ENCODE data around the gene UBE2G2.

Gene UBE2G2

DNA sequence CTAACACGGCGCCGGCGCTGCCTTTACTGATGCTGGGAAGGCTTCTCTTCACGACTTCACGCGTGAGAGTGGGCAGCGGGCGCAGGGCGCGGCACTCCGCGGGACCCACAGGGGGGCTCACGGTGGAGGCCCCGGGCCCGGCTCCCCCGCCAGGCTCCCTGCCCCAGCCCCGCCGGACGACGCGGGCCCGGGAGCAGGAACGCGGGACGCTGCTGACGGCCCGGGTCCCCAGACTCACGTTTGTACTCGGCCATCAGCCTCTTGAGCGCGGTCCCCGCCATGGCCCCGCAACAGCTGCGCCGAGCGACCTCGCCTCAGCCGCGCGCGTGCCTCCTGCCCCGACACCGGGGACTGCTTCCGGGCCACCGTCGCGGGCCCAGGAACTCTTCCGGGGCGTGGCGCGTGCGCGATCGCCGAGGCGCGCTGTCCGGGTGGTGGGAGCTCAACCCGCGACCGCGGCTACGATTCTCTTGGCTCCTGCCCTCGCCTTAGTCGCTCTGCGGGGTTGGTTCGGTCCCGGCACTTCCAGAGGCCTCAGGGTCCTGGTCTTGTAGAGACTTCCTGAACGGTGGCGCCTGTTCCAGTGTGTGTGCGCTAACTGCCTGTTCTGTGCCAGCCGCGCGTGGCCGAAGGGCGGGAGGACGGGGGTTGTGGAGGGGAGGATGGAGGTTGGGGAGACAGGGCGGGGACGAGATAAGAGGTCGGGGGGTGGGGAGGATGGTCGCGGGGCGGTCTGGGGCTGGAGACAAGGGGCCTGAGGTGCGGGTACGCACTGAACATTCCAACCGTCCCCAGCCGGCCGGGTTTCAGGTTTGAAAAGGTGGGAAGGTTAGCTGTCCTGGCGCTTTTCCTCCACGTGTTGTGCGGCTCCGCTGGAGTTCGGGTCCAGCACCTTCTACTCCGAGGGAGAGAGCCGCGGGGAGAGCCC, at the start of gene UBE2G2:
TSS of gene UBE2G2 (minus strand) at position 353 of the 928 bp plus-strand sequence. CDS start at position 281, 72 bp downstream.
- DNase-seq, result peak; percentile 90

- DNase-seq, result no peak
Measured at GRCh38 chr21:44850905-44851657, 49.5 kb upstream of the UBE2G2 start.

GRCh38 chr21:44850208-44850800, 48.7 kb upstream of the UBE2G2 start:
- DNase-seq, result no peak

DNA sequence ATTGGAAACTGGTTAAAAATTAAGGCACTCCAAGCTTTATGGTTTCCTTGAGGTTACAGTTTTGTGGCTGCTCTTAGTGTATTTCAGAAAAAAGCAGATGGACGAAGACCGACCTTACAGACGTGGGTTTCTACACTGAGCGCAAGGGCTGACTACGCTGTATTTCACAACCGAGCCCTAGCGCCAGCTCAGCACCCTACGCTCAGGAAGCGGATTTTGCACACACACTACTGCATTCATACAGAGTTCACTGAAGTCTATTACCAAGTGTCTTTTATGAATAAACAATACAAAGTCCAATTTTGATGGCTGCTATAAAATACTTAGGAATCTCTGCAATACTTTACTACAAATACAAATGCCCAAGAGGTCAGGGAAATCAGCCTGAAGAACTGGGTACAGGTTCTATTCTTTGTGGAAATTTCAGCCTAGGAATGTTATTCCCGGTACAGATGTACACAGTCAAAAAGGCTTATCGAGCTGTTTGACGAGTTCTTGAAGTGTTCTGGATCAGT, 48.1 kb upstream of the UBE2G2 start:
- no peak for DNase-seq

DNA sequence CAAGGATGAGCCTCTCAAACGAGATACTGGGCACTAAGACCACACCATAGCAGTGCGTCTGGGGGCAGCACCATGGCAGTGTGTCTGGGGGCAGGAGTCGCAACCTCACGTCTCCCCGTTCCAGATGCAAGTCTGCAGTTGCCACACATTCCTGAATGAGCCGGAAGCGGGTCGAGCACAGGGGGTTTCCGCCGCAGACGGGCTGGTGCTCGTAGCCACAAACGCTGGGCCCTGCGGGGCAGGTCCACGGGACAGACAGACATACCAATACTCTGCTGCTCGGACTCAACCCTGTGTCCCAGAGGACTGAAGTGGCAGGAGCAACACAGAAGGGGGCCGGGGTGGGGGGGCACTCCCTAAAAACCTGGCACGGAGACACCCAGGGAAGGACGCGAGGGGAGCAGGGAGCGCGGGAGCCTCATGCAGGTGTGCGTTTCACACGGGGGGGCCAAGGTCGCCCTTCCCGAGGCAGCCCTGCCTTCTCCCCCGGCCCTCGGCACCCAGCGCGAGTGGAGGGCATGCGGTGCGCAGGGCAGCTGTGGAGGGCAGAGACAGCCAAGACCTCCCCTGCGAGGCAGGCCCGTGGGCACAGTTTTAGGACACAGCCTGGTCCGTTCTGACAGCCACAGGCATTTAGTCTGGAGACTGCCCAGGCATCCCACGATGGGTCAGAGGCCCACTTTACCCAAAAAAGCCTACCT, 47.4 kb upstream of the UBE2G2 start:
- DNase-seq, result no peak

GRCh38 chr21:44847261-44848056, 45.8 kb upstream of the UBE2G2 start:
- no peak for DNase-seq

DNA sequence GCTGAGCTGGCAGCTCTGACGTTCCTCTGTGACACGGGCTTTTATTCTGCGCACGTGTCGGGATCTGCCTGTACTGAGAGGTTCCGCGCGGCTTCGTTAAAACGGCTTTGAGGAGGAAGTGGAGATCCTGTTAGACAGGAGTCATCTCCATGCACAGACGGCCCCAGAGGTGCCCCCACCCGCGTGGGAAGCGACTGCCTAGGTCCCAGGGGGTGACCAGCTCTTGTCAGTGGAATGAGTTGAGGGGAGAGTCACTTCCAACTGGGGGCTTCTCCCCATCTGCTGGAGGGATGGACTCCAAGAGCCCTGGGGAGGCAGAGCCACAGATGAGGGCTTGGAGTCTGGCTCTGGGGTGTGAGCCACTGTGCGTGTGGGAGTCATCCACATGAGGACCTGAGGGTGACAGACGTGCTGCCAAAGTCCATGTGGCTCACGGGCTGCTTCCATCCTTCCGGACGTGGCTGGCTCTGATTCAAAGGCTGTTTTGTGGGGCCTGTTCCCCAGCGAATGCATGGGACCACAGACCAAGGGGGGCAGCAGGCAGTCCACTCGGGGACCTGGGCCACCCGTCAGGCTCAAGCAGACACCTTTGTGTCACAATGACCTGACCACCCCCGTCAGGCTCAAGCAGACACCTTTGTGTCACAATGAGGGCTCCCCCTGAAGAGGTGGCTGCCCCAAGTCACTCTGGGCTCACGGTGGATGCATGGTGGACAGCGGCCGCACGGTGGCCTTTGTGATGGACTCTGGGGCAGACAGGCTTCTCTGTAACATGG, 45.1 kb upstream of the UBE2G2 start:
- DNase-seq, result peak; percentile 34

DNA sequence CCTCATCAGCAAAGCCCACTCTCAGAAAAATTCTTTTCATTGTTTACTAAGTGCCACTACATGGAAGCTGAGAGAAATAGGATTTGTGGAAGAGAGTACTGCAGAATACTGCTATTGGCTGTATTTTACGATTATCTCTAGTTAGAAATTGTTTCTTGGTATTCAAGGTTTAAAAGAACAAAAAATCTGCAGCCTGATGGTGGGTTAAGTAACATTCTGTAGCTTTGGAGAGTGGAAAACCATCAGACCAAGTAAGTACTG, 44.5 kb upstream of the UBE2G2 start:
- DNase-seq, result no peak

DNA sequence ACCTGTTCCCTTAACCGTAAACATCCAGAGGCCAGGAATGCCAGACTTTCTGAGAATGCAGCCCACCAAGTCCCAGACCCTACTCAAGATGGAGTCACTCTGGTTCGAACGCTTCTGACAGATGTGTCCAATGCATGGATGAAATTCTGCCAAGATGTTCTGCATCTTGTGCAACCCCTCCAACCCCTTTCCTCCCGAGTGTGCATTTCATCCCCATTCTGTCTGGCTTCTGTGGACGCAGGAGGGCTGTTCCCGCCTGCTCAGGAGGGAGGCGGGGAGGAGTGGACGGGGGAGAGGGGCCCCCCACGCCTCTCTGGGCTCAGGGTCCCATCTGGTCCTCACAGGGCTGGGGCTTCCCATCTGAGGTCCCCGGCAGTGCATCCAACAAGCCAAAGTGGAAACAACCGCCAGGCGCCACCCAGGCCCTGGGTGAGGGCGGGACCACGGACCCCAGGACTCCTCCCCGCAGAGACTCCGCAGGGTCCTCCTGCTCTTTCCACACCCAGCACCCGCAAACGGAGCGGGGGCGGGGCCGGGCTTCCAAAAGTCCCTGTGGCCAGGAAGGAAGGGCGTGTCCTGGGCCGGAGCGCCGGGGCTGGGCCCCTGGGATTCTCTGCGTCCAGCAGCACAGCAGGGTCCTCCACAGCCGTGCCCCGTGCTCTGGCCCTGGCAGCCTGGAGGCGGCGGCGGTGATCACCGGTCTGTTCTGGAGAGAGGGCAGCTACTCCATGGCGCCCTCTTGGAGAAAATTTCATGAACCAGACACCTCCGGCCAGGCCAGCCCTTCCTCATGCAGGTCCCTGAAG, 44.0 kb upstream of the UBE2G2 start:
- DNase-seq, result peak; percentile 57

DNA sequence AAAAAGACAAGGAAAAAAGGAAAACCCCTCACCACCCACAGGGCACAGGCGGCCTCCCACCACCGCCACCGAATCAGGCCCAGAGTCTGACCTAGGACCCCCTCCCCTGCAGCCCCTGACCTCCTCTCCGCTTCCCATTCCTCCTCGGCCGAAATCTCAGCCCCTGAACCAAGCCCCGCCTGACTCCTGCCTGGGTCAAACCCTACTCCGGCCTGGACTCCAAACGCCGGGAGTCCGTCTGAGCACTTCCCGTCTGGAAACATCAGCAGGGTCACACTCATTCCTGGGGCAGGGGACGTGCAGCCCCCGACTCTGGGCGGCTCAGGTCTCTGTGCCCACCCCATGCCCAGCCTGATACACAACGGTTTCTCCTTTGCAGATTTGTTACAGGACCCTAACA, 42.6 kb upstream of the UBE2G2 start:
- no peak for DNase-seq

DNA sequence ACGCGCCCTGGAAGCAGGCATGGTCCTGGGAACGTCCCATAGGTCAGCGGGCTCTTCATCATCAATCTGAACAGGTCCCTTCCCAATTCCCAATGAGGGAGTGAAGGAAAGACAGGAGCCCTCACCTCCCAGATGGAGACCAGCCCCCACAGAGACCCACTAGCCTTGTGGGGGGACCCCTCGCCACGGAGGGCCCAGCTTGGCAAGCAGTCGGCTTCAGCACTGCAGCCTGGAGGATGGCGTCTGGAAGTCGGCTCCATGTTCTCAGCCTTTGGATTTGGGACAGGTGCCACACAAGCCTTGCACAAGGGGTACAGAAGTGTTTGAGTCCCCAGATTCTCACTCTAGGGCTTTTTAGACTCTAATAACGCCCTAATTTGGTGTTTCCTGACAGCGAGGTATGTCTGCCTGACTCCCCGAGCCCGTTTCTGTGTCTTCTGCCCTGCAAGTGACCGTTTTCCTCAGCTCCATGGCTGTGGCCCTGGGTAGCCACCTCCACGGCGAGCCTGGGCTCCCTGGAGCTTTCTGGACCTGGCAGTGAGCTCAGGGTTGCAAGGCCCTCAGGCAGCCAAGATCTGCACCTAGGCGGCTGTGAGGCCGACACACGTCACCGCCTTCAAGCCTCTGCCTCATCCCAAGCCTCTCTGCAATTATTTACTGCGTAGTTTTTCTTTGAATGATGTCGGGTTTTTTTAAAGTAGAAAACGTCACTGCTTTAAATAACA, 41.3 kb upstream of the UBE2G2 start:
- no peak for DNase-seq

DNA sequence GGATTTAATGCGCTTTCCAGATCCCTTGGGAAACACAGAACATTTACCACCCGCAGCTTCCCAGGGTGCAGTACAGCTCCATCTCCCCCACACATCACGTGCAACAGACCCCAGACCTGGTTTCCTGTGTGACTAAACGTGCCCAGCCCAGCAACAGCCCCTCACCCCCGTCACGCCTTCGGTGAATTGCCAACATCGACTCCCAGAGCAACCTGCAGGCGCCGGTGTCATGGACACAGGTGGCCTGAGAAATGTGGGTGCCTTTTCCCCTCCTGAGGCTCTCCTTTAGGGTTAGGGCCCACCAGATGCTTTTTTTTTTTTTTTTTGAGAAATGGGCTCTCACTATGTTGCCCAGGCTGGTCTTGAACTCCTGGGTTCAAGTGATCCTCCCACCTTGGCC, 40.5 kb upstream of the UBE2G2 start:
- no peak for DNase-seq

DNA sequence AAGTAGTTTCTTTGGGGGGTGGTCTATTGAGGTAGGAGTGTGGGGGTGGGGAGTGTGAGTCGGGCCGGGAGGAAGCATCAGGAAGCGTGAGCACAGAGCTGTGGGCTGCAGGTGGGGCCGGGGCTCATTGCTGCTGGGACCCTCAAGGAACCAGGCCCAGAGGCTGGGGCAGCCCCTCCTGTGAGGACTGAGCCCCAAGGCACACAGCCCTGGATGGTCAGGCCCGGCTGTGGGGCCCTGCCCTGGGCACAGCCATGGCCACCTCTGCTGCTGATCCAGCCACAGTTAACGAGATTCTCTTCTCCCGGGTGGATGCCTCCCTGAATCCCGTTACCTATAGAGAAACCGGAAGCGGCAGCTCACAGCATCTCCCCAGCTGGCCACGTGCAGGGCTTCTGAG, 39.2 kb upstream of the UBE2G2 start:
- DNase-seq, result no peak

GRCh38 chr21:44838951-44839350, 37.3 kb upstream of the UBE2G2 start:
- no peak for DNase-seq

GRCh38 chr21:44838039-44838895, 36.6 kb upstream of the UBE2G2 start:
- no peak for DNase-seq

DNA sequence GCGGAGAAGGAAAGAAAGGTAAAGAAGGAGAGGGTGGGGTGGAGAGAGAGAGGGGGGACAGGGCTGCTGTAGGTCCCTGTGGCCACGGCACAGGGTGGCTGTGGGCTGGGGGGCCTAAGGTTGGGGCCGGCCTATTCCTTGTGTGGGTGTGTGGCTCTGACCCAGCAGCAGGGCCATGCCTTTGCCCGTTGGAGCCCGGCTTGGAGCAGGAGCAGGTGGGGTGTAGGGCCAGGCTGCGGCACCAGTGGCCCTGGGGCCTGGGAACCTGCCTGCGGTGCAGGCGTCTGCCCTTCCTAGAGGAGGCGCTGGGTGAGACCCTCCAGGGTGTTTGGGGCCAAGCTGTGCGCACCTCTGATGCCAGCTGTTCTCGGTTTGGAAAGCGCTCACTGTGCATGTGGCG, 35.9 kb upstream of the UBE2G2 start:
- DNase-seq, result no peak

DNA sequence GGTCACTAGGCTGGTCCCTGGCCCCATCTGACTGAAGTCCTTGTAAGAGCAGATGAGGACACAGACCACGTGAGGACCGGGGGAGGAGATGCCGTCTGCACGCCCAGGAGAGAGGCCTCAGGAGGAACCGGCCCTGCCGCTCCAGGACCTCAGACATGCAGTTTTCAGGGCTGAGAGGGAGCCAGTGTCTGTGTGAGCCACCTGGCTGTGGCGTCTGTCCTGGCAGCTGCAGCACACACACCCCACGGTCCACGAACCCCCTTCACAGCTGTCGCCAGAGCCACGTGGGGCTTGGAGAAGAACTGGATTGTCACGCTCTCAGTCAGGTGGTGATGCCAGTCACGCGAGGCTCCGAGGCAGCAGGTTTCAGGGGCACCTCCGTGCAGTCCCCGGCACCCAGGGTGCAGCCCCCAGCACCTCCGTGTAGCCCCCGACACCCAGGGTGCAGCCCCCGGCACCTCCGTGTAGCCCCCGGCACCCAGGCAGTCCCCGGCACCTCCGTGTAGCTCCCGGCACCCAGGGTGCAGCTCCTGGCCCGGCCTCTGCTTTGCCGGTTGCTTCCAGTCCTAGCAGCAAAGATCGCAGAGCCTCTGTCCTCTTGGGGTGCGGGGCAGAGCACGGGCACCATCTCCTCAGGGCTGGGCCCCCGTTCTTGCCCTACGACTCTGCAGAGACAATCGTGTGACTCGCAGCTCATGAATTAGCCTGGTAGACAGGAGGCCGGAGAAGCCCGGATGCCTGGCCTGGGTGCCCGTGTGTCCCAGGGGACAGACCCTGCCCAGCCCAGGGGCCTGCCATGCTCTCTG, 35.2 kb upstream of the UBE2G2 start:
- DNase-seq, result no peak

DNA sequence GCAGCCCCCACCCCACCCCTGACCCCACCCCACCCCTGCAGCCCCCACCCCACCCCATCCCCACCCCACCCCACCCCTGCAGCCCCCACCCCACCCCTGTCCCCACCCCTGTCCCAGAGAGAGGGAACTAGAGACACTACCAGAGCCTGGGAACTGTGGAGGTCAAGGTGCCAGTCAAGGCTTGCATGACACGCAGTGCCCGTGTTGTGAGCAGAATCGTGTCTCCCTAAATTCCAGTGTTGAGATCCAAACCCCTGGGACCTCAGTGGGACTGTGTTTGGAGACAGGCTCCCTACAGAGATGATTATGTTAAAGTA, 34.7 kb upstream of the UBE2G2 start:
- DNase-seq, result no peak
